Activated CD8-positive, alpha-beta T cell treated with anti-CD3 and anti-CD28 coated beads, Interleukin-2, amount 10 ng/mL, durations not matched to agents 7 days and 5 days (primary cell): ENCODE measurements around the gene KRTAP1-1. TPM values are rescaled to one million over a fixed set of nuclear protein-coding genes. Genes with fewer than 3 reads are reported as not detected.
"Not testable (repeated sequence)": the region's sequence is repeated elsewhere in the genome, so short reads cannot be mapped to it uniquely, and the experiment has no call there.

Source experiments
- ATAC-seq: fragments of 150-1000 bp; cut with Tn5 transposase; one replicate; pipeline ENCODE4 v1.10.0; 2021; ENCODE audit warnings: moderate library complexity
- CTCF ChIA-PET: fragments of 350-600 bp; sonication (Branson Sonifier 250); formaldehyde crosslinking; loops from one replicate; lab custom pipeline; 2021; ENCODE audit warnings: antibody characterized with exemption; lab: Charles Lee
- POLR2A ChIA-PET: fragments of 350-600 bp; sonication (Branson Sonifier 250); formaldehyde crosslinking; loops from one replicate; lab custom pipeline; 2021; ENCODE audit warnings: antibody characterized with exemption; lab: Charles Lee
- DNase-seq: peaks from one replicate; pipeline ENCODE4 v3.0.0-alpha.2; 2020
- H3K27ac Mint-ChIP-seq: one replicate; pipeline ENCODE4 v1.8.0; 2021; ENCODE audit warnings: mild to moderate bottlenecking, mixed read lengths
- H3K27me3 Mint-ChIP-seq: one replicate; pipeline ENCODE4 v1.8.0; 2021; ENCODE audit warnings: low read depth, mixed read lengths
- H3K36me3 Mint-ChIP-seq: one replicate; pipeline ENCODE4 v1.8.0; 2021; ENCODE audit warnings: low read depth, mixed read lengths
- H3K4me1 Mint-ChIP-seq: one replicate; pipeline ENCODE4 v1.8.0; 2021; ENCODE audit warnings: low read depth, mixed read lengths
- H3K4me3 Mint-ChIP-seq: one replicate; pipeline ENCODE4 v1.8.0; 2021; ENCODE audit warnings: mild to moderate bottlenecking, mixed read lengths
- H3K9me3 Mint-ChIP-seq: one replicate; pipeline ENCODE4 v1.8.0; 2022; ENCODE audit warnings: mixed read lengths; ENCODE audit not compliant: insufficient read depth
- total RNA-seq, 2 experiments: library from RNA; stranded (reverse); gene quantifications; one replicate each; pipeline ENCODE4 v1.2.3, GENCODE V29; 2021

KRTAP1-1 gene
- total RNA-seq, 2 experiments from 2014 or later = not detected

GRCh38 chr17:41004397-41004796 is 36.9 kb downstream of the KRTAP1-1 start:
- H3K9me3 Mint-ChIP-seq = no peaks in the 10 kb centered on the region
- no peak for ATAC-seq
- no peak overlapping the region for H3K27ac Mint-ChIP-seq
- peaks cover 8% of the 10 kb centered on the region for H3K27me3 Mint-ChIP-seq
- H3K4me3 Mint-ChIP-seq = no peak overlapping the region
- CTCF ChIA-PET = no interaction called here
- POLR2A ChIA-PET = no interaction called here
- no peaks in the 10 kb centered on the region for H3K4me1 Mint-ChIP-seq
- no peak for DNase-seq
- no peaks in the 10 kb centered on the region for H3K36me3 Mint-ChIP-seq

- ATAC-seq (no peak), DNase-seq (no peak)
- ChIA-PET POLR2A (no interaction called here), CTCF (no interaction called here)
- Mint-ChIP-seq H3K36me3 (no peaks in the 10 kb centered on the region), H3K9me3 (no peaks in the 10 kb centered on the region), H3K4me3 (no peak overlapping the region), H3K27ac (no peak overlapping the region), H3K4me1 (no peaks in the 10 kb centered on the region), H3K27me3 (peaks cover 9% of the 10 kb centered on the region)
Measured at GRCh38 chr17:41003926-41004325, 37.3 kb downstream of the KRTAP1-1 start.

GRCh38 chr17:41002814-41003213 is 38.4 kb downstream of the KRTAP1-1 start:
- DNase-seq (no peak), ATAC-seq (no peak)
- Mint-ChIP-seq H3K27ac (no peak overlapping the region), H3K4me3 (no peak overlapping the region), H3K9me3 (no peaks in the 10 kb centered on the region), H3K27me3 (peaks cover 9% of the 10 kb centered on the region), H3K36me3 (no peaks in the 10 kb centered on the region), H3K4me1 (no peaks in the 10 kb centered on the region)
- CTCF ChIA-PET = no interaction called here
- POLR2A ChIA-PET = no interaction called here

- Mint-ChIP-seq H3K4me1 (no peaks in the 10 kb centered on the region), H3K27me3 (peaks cover 17% of the 10 kb centered on the region), H3K27ac (no peak overlapping the region), H3K36me3 (no peaks in the 10 kb centered on the region), H3K9me3 (no peaks in the 10 kb centered on the region), H3K4me3 (no peak overlapping the region)
- POLR2A ChIA-PET = no interaction called here
- no peak for DNase-seq
- CTCF ChIA-PET = no interaction called here
- ATAC-seq = no peak
Measured at GRCh38 chr17:41001795-41002194, 39.5 kb downstream of the KRTAP1-1 start.

- CTCF ChIA-PET = not testable (repeated sequence)
Measured at GRCh38 chr17:40999563-40999962, 41.7 kb downstream of the KRTAP1-1 start, which contains the start of gene KRTAP3-2. KRTAP3-2 (minus strand) TSS chr17:40999906; CDS start chr17:40999853, 53 bp downstream.

GRCh38 chr17:40997361-40997760 is 43.9 kb downstream of the KRTAP1-1 start:
- Mint-ChIP-seq H3K27me3 (peaks cover 39% of the 10 kb centered on the region), H3K9me3 (no peaks in the 10 kb centered on the region), H3K4me3 (no peak overlapping the region), H3K4me1 (no peaks in the 10 kb centered on the region), H3K36me3 (no peaks in the 10 kb centered on the region), H3K27ac (no peak overlapping the region)
- ChIA-PET POLR2A (no interaction called here), CTCF (no interaction called here)
- ATAC-seq (no peak), DNase-seq (no peak)

More at GRCh38 chr17:40999563-40999962, 41.7 kb downstream of the KRTAP1-1 start, which contains the start of gene KRTAP3-2:
- H3K27ac Mint-ChIP-seq, H3K4me3 Mint-ChIP-seq, POLR2A ChIA-PET, H3K4me1 Mint-ChIP-seq, H3K9me3 Mint-ChIP-seq, H3K36me3 Mint-ChIP-seq, DNase-seq, ATAC-seq: not testable (repeated sequence)
- peaks cover 24% of the 10 kb centered on the region for H3K27me3 Mint-ChIP-seq

GRCh38 chr17:40996829-40997228 is 44.4 kb downstream of the KRTAP1-1 start:
- H3K4me3 Mint-ChIP-seq = no peak overlapping the region
- H3K4me1 Mint-ChIP-seq = no peaks in the 10 kb centered on the region
- CTCF ChIA-PET = no interaction called here
- no peaks in the 10 kb centered on the region for H3K9me3 Mint-ChIP-seq
- H3K27me3 Mint-ChIP-seq = peaks cover 42% of the 10 kb centered on the region
- no peak overlapping the region for H3K27ac Mint-ChIP-seq
- H3K36me3 Mint-ChIP-seq = no peaks in the 10 kb centered on the region
- POLR2A ChIA-PET = interaction anchor here (0.6 kb wide), 1 partner anchor 13 kb away, joined by 3 read pairs; no protein-coding TSS in a partner anchor
- DNase-seq = no peak
- ATAC-seq = no peak

- Mint-ChIP-seq H3K27ac (no peak overlapping the region), H3K36me3 (no peaks in the 10 kb centered on the region), H3K9me3 (no peaks in the 10 kb centered on the region), H3K4me1 (no peaks in the 10 kb centered on the region), H3K4me3 (no peak overlapping the region), H3K27me3 (peaks cover 42% of the 10 kb centered on the region)
- ChIA-PET CTCF (no interaction called here), POLR2A (no interaction called here)
- DNase-seq (no peak), ATAC-seq (no peak)
Measured at GRCh38 chr17:40995116-40995515, 46.1 kb downstream of the KRTAP1-1 start.

- Mint-ChIP-seq H3K36me3 (no peaks in the 10 kb centered on the region), H3K9me3 (no peaks in the 10 kb centered on the region), H3K27ac (no peak within 1 kb of the TSS), H3K4me3 (no peak within 1 kb of the TSS), H3K27me3 (peaks cover 41% of the 10 kb centered on the region), H3K4me1 (no peaks in the 10 kb centered on the region)
- no peak for ATAC-seq
- no peak for DNase-seq
- ChIA-PET CTCF (no interaction called here), POLR2A (no interaction called here)
Measured at GRCh38 chr17:40993839-40994238, 47.4 kb downstream of the KRTAP1-1 start, which contains the start of gene KRTAP3-3. KRTAP3-3 (minus strand) TSS chr17:40994164; CDS start chr17:40994097, 67 bp downstream.

GRCh38 chr17:40993084-40993483 is 48.2 kb downstream of the KRTAP1-1 start:
- Mint-ChIP-seq H3K27me3 (peaks cover 43% of the 10 kb centered on the region), H3K36me3 (no peaks in the 10 kb centered on the region), H3K27ac (no peak overlapping the region), H3K4me1 (no peaks in the 10 kb centered on the region), H3K4me3 (no peak overlapping the region), H3K9me3 (no peaks in the 10 kb centered on the region)
- no peak for DNase-seq
- ChIA-PET POLR2A (no interaction called here), CTCF (no interaction called here)
- ATAC-seq = no peak

- Mint-ChIP-seq H3K27ac (no peak overlapping the region), H3K9me3 (no peaks in the 10 kb centered on the region), H3K27me3 (peaks cover 39% of the 10 kb centered on the region), H3K4me1 (no peaks in the 10 kb centered on the region), H3K4me3 (no peak overlapping the region), H3K36me3 (no peaks in the 10 kb centered on the region)
- CTCF ChIA-PET = no interaction called here
- DNase-seq = no peak
- POLR2A ChIA-PET = no interaction called here
- no peak for ATAC-seq
Measured at GRCh38 chr17:40992666-40993065, 48.6 kb downstream of the KRTAP1-1 start.
